ENCODE measurements around the gene ADCY3. TPM values are rescaled to one million over a fixed set of nuclear protein-coding genes. Genes with fewer than 3 reads are reported as not detected.

Gene ADCY3
- total and polyA plus RNA-seq, 7 donors: 9.2 to 15.2 (median 12.1) TPM

GRCh38 chr2:24903161-24904103 lies 16.6 kb downstream of the ADCY3 start:
- H3K27me3 ChIP-seq (ENCODE audit: insufficient read depth in 3 of 3, low read length in 2 of 3): no peaks in the 10 kb centered on the region
- no peak overlapping the region for H3K27ac ChIP-seq
- H3K4me3 ChIP-seq: no peak overlapping the region
- 87 to 91% (median 91%) methylated on average over 23 of the region's 23 CpGs for WGBS, 3 donors
- no peak for ATAC-seq
- no peaks in the 10 kb centered on the region for H3K9me3 ChIP-seq
- DNase-seq: no peak
- no peaks in the 10 kb centered on the region for H3K4me1 ChIP-seq
- TF ChIP-seq, protein P1, sequence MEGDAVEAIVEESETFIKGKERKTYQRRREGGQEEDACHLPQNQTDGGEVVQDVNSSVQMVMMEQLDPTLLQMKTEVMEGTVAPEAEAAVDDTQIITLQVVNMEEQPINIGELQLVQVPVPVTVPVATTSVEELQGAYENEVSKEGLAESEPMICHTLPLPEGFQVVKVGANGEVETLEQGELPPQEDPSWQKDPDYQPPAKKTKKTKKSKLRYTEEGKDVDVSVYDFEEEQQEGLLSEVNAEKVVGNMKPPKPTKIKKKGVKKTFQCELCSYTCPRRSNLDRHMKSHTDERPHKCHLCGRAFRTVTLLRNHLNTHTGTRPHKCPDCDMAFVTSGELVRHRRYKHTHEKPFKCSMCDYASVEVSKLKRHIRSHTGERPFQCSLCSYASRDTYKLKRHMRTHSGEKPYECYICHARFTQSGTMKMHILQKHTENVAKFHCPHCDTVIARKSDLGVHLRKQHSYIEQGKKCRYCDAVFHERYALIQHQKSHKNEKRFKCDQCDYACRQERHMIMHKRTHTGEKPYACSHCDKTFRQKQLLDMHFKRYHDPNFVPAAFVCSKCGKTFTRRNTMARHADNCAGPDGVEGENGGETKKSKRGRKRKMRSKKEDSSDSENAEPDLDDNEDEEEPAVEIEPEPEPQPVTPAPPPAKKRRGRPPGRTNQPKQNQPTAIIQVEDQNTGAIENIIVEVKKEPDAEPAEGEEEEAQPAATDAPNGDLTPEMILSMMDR (IDR thresholded peaks at IDR 0.05): no peak
- H3K36me3 ChIP-seq (ENCODE audit: insufficient read depth in 1 of 2, low read depth in 1 of 2): no peaks in the 10 kb centered on the region
- intact Hi-C loops (cut with DNase I): no loop called here

- Histone ChIP-seq H3K4me3 (no peak overlapping the region), H3K27me3 (ENCODE audit: insufficient read depth in 3 of 3, low read length in 2 of 3) (no peaks in the 10 kb centered on the region), H3K27ac (no peak overlapping the region), H3K4me1 (no peaks in the 10 kb centered on the region), H3K9me3 (peaks cover 15% of the 10 kb centered on the region), H3K36me3 (ENCODE audit: insufficient read depth in 1 of 2, low read depth in 1 of 2) (no peaks in the 10 kb centered on the region)
- WGBS, 3 donors: 81 to 88% (median 87%) methylated on average over 7 of the region's 7 CpGs
- intact Hi-C loops (cut with DNase I): no loop called here
- ATAC-seq (no peak), DNase-seq (no peak)
- TF ChIP-seq, protein P1 (IDR thresholded peaks at IDR 0.05): no peak
These were observed 20.6 kb downstream of the ADCY3 start for GRCh38 chr2:24899361-24899910.

DNA sequence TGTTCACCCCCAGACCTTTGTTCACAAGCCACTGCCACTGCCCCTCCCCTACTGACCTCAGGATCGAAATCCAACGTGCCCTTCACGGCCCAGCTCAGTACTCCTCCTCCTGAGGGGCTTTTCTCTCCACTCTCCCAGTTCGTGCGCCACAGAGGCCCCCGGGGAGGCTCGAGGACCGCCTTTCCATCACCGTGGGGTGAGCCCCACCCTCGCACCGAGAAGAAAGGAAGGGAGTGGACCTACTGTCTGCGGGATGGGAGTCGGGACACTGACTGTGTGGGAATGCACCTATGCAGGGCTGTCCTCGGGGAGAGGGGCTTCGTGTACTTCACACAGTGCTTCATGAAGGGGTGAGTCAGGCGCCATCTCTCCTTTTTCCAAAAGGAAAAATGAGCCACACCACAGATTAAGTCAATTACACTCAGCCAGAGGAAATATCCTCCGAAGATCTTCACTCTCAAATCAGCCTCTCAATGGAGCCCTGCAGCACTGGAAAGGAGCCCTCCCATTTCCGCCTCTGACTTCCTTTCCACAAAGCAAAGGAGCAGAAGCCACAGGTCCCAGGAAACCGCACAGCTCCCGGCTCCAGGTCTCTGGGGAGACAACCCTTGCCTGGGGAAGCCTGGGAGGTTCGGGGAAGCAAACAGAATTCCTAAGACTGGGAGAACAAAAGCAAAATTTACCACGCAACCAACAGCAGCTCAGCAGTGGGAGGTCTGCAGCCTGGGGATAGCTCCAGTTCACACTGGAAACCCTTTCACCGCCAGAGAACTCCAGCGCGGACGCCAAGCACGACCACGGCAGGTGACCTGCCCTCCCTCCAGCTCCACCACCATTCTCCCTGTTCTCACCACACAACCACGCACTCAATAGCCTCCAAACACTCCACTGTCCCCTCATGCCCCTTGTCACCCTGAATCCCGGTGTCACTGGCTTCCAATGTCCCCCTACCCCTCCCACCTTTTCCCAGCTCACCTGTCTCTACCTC lies 21.6 kb downstream of the ADCY3 start:
- no peak overlapping the region for H3K4me3 ChIP-seq
- 74 to 81% (median 77%) methylated on average over 30 of the region's 30 CpGs for WGBS, 3 donors
- DNase-seq (no peak), ATAC-seq (no peak)
- intact Hi-C loops (cut with DNase I): no loop called here
- H3K36me3 ChIP-seq (ENCODE audit: insufficient read depth in 1 of 2, low read depth in 1 of 2): no peaks in the 10 kb centered on the region
- no peak overlapping the region for H3K27ac ChIP-seq
- no peaks in the 10 kb centered on the region for H3K4me1 ChIP-seq
- H3K27me3 ChIP-seq (ENCODE audit: insufficient read depth in 3 of 3, low read length in 2 of 3): no peaks in the 10 kb centered on the region
- peaks cover 21% of the 10 kb centered on the region for H3K9me3 ChIP-seq
- TF ChIP-seq, protein P1 (IDR thresholded peaks at IDR 0.05): no peak

DNA sequence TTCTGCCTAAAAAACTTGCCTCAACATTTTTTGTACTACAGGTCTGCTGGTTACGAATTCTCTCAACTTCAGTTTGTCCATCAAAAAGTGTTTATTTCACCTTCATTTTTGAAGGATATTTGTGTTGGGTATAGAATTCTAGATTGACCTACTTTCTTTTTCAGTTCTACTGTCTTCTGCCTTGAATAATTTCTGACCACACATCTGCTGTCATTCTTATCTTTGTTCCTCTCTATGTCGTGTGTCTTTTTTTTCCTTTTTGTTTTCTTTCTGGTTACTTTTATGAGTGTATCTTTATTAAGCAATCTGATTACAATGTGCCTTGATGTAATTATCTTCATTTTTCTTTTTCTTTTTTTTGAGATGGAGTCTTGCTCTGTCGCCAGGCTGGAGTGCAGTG lies 25.3 kb downstream of the ADCY3 start:
- 65 to 97% (median 84%) methylated on average over 3 of the region's 3 CpGs for WGBS, 3 donors
- no peak for DNase-seq

More for the DNA sequence above, 25.3 kb downstream of the ADCY3 start:
- Histone ChIP-seq H3K36me3 (ENCODE audit: insufficient read depth in 1 of 2, low read depth in 1 of 2) (no peaks in the 10 kb centered on the region), H3K27me3 (ENCODE audit: insufficient read depth in 3 of 3, low read length in 2 of 3) (no peaks in the 10 kb centered on the region), H3K4me3 (no peak overlapping the region), H3K4me1 (no peaks in the 10 kb centered on the region), H3K27ac (no peak overlapping the region), H3K9me3 (peaks cover 21% of the 10 kb centered on the region)
- ATAC-seq: no peak
- intact Hi-C loops (cut with DNase I): no loop called here
- TF ChIP-seq, protein P1 (IDR thresholded peaks at IDR 0.05): no peak

All from psoas muscle (tissue), 8 donors.